T-helper 2 cell treated with Interferon-gamma antibody and Interleukin-4, amounts not matched to agents 100 ng/mL and 5 ng/mL, for 36 hours (primary cell): ENCODE results near the gene PIP5K1B. TPM values are rescaled to one million over a fixed set of nuclear protein-coding genes. Genes with fewer than 3 reads are reported as not detected.
"Not testable (repeated sequence)": the region's sequence is repeated elsewhere in the genome, so short reads cannot be mapped to it uniquely, and the experiment has no call there.

ENCODE experiments used
- intact Hi-C: fragments of 100-400 bp; cut with micrococcal nuclease; formaldehyde crosslinking; loops from one replicate; pipeline ENCODE4 v1.15.1; 2023
- total RNA-seq: library from RNA; stranded (reverse); gene quantifications from 2 replicates; pipeline ENCODE4 v1.2.3, GENCODE V29; 2022

PIP5K1B gene
- total RNA-seq, 1 donor from 2014 or later: 7.0 TPM

DNA sequence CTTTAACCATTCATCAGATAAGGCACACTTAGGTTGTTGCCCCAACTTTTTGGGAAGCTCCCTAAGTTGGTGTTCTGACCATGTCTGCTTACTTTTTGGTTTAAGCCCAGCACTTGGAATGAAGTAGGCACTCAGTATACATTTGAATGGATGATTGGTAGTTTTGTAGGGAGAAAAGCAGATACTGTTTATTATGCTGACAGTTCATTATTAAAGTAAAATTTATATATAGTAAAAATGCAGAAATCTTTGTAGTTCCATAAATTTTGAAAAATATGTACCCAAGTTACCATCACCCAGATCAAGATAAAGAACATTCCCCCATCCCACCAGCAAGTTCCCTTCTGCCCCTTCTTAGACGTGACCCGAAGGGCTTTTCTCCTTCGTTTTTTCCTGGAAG, 273.5 kb downstream of the PIP5K1B start:
- intact Hi-C loops: no loop called here

DNA sequence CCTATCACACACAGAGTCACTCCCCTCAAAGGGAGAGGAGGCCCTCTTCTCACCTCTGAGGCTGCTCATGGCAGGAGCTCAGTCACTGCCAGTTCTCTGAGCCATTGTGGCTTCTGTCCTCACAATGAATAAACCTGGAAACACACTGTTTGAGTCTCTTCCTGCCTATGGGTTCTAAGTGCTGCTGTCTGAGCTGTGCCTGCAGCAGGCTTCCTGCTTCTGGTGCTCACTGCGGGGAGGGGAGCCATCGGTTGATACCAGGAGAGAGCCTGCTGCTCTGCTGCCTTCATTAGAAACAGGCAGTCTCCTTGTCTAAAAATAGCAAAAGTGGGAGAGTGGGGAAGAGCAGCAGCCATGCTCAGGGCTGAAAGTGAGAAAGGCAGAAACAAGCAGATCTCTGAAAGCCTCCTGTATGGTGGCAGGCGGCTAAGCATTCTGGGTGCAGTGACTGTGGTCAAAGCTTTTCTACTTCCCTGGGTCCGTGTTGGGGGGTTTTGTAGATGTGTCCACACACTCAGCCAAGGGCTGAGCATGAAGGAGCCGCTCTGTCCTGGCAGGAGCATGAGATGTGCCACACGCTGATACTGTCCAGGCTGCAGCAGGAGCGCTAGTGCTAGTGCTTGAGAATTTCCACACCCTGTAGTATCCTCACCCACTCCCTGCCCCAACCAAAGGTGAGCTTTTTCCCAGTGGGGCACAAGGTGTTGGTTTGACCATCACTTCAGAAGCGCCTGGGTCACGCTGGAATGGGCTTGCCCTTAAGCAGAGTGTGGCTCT, 274.7 kb downstream of the PIP5K1B start:
- intact Hi-C loops: loop anchor here (2.0 to 5.0 kb wide), 2 partner anchors 19 to 272 kb away; partner anchors contain the start of gene PIP5K1B

DNA sequence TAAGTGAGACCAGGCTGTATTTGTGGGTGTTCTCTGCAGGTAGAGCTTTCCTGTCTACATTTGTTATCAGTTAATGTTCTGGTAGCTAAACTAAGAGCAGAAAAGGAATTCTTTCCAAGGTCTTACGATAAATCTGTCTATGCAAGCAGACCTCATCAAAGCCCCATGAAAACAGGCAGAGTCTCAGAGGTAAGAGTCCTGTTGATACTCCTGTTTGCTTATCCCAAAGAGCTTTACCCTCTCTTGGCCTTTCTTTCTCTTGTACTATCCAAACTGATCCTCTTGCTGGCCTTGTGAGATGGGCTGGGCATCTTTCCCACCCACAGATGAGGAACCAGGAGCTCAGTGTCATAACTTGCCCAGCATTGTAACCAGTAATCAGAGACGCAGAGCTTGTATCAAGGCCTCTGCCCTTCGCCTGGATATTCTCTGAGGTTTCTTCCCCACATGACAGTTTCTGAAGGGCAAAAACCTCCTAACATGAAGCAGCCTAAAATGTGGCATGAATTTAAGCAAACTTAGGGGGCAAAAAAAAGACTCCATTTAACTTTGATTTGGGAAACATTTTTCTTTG, 275.4 kb downstream of the PIP5K1B start:
- intact Hi-C loops: loop anchor here (2.0 to 5.0 kb wide), 2 partner anchors 18 to 273 kb away; partner anchors contain the start of gene PIP5K1B

DNA sequence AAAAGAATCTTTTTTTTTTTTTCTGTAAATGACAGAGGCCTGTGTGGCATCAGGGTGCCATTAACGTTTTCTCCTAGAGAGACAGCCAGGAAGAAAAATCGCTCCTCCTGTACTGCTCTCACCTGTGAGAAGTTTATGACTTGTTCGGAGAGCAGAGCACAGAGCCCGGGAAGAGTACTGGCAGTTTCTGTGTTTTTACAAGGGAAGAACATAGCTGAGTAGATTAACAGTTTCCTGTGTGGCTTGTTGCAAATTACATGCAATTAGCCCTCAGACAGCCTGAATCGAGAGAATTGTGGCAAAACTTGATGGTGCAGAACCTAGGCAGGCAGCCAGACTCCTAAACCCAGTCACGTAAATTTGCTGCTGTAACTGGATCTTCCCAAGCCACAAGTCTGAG, 276.7 kb downstream of the PIP5K1B start:
- intact Hi-C loops: loop anchor here (2.0 to 5.0 kb wide), 2 partner anchors 17 to 274 kb away; partner anchors contain the start of gene PIP5K1B

DNA sequence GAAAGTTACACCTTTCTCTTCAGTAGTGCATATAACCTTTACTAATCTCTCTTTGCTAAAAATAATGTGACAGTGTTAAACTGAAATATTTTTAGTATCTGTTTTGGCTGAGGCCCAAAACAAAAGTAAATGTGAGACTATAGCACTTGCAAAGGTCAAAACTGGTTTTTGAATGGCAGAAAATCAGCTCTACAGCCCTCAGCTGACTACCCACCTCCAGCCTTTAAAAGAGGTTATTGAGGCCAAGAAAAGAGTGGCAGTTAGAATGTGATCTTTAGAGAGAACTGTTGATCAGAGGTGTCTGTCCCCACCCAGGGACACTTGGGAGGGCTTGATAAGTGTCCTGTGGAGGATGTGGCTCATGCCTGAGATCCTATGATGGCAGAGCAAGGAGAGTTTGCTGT, 278.0 kb downstream of the PIP5K1B start:
- intact Hi-C loops: loop anchor here (5.0 kb wide), 1 partner anchor 276 kb away; the partner anchor contains the start of gene PIP5K1B

DNA sequence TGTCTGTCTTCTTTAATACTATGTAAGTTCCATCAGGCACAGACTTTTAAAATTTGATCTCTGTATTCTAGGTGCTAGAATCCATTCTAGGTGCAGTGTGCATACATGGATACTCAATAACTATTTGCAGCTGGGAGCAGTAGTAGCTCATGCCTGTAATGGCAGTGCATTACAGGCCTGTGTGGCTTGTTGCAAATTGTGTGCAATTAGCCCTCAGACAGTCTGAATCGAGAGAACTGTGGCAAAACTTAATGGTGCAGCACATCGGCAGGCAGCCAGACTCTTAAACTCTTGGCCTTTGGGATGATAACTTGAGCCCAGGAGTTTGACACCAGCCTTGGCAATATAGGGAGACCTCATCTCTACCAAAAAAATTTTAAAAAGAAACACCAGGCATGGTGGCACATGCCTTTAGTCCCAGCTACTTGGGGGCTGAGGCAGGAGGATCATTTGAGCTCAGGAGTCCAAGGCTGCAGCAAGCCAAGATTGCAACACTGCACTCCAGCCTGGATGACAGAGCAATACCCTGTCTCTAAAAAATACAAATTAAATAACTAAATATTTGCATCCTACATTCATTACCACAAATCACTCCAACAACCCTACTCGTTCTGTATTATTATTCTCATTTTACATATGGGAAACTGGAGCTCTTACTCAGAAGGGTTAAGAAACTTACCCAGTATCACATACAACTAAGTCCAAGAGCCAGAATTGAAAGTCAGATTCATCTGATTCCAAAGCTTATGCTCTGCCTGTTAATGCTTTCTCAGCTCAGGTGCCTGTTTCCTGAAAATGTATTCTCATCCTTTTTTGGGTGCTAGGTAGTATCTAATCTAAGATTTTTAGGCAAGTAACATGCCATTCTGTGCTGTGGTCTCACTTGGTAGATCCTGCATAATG, 278.7 kb downstream of the PIP5K1B start:
- intact Hi-C loops: loop anchor here (5.0 kb wide), 1 partner anchor 276 kb away; the partner anchor contains the start of gene PIP5K1B

DNA sequence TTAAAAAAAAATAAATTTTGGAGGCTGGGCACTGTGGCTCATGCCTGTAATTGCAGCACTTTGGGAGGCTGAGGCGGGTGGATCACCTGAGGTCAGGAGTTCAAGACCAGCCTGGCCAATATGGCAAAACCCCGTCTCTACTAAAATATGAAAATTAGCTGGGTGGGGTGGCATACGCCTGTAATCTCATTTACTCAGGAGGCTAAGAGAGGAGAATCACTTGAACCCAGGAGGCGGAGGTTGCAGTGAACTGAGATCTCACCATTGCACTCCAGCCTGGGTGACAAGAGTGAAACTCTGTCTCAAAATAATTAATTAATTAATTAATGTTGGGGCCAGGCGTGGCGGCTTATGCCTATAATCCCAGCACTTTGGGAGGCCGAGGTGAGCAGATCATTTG, 281.9 kb downstream of the PIP5K1B start:
- intact Hi-C loops: not testable (repeated sequence)

DNA sequence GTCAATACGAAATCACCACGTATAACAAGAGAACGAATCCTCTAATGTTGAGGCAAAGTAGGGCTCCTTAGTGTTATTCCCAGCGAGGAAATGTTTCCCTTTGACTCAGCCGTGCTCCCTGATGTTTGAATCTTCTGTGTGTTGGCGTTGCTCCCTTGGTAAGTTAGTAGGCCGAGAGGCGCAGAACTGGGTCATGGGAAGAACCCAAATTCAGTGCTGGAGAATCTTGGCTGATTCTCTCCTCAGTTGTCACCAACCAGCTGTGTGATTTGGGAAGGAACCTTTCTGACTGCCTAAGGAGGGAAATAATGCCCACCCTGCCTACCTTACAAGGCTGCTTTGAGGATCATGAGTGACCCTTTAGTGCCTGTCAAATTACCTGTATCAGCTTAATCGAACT, 286.4 kb downstream of the PIP5K1B start:
- intact Hi-C loops: no loop called here

DNA sequence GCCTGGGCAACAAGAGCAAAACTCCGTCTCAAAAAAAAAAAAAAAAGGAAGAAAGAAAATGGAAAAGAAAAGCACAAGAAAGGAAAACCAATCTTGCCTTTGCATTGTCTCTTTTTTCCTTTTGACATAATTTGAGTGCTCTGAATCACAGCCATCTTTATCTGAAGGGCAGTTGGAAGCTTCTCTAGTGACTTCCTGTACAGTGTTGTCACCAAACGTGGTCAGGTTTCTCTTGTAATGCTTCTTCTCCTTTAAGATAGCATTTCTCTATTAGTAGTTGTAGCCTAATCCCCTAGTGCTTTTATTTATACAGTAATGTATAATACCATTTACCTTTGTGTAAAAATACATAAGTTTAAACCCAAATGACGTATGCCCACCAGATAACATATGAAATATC, 290.7 kb downstream of the PIP5K1B start:
- intact Hi-C loops: loop anchor here (5.0 kb wide), 2 partner anchors 48 to 148 kb away; no protein-coding TSS in a partner anchor

DNA sequence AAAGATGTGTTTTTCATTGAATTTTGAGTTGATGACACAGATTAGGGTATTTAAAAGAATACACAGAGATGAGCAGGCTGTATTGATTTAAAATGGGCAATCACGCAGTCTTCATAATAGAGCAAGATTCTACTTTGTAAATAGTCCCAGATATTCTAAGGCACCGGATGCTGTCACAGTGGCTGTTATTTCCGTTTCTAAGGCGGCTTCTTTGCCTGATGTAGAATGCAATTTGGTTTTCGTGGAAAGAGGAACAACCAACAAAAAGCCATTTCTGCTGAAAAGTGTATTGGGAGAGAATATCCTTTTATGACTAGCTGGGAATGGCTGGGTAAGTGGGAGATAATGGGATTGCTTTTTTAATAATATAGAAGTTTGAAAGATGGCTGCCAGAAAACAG, 291.4 kb downstream of the PIP5K1B start:
- intact Hi-C loops: loop anchor here (5.0 kb wide), 2 partner anchors 49 to 149 kb away; no protein-coding TSS in a partner anchor

DNA sequence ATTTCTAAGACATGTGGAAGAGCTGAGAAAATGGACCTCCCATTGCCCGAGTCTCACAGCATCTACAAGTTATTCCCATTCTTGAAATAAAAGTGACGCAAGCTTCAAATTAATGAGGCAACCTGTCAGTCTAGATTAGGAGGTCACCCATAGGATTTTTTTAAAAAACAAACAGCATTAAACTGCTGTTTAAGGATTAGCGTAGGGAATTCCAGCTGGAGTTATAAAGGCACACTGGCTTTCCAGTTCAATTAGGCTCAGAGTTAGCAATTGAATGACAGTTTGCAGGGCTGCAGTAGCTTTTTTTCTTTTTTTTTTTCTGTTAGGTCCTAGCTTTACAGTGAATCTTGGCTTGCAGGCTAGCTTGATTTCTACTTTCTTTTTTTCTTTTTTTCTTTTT, 292.6 kb downstream of the PIP5K1B start:
- intact Hi-C loops: loop anchor here (2.0 to 5.0 kb wide), 3 partner anchors 17 to 150 kb away; no protein-coding TSS in a partner anchor

DNA sequence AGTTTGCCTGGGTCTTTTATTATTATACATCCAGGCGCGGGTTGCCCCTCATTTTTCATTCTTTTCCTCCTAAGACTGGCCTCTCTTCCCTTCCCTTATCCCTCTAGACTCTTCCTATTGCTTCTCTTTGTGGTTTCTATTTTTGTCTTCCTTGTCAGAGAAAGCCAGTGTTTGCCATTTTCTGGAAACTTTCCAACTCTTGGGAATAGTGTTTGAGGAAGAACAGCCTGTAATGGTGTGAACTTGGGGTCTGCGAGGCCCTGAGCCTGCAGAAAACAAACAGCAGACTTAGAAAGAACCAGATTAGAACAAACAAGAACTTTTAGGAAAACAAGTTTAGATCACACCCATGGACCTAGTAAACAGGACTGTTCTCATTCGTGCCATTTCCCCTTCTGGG, 293.3 kb downstream of the PIP5K1B start:
- intact Hi-C loops: loop anchor here (2.0 to 5.0 kb wide), 3 partner anchors 18 to 151 kb away; no protein-coding TSS in a partner anchor

DNA sequence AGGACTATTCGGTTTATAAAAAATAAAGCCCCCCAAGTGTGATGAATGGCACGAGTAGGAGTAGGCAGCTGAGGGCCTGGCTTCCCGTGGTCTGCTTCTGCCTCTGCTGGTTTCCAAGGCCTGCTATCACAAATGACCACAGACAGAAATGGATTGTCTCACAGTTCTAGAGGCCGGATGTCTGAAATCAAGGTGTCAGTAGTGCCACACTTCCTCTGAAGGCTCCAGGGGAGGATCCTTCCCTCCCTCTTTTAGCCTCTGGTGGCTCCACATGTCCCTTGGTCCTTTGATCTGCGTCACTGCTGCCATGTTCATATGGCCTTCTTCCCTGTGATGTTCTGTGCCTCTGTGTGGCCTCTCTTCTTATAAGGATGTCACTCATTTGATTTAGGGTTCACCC, 293.8 kb downstream of the PIP5K1B start:
- intact Hi-C loops: loop anchor here (1.0 to 5.0 kb wide), 7 partner anchors 18 to 415 kb away; partner anchors contain the start of gene PIP5K1B

DNA sequence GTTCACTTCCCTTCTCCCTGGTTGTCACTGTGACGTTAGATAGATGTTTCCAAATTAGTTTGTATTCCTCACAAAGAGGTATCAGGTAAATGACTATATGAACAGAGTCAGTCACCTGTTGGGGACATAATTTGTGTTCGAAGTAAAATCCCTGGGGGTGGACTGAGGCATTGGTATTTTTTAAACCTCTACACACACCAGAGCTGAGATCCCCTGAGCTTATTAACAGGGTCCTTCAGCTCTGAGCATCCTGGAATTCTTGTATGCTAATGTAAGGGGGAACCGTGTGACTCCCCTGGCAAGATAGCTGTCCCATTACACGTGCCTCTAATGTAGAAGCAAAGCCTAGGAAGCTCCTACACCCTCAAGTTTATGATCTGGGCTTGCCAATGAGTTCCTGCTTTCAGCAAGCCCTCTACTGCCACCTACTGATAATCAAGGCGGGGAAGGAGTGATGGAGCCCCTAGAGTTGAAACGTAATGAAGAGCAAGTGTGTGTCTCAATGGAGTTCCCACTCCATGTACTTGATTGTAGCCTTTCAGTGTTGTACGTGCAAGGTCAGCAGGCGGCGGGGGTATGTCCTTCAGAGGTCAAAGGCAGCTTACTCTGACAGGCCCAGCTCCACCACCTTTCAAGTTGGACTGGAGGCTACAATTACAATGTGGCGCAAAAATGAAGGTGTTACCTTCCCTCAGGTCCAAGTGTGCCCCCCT, 294.5 kb downstream of the PIP5K1B start:
- intact Hi-C loops: loop anchor here (1.0 to 5.0 kb wide), 7 partner anchors 19 to 415 kb away; partner anchors contain the start of gene PIP5K1B

DNA sequence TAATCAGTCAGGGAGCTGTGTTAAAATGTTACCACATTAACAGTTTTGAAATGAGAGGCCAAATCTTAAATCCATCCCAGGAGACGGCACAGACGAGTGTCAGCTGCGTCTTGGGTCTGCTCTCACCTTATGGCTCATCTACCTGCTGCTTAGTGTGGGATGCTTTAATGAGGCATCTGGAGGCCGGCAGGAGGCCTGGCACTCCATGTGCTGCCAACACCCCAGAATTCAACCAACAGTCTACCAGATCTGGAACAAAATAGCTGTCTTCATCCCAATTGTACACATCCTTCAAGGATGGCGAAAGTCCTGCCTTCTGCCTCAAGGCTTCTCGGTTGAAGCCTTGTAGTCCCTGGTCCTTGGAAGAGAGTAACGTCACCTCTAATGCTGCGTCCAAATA, 296.9 kb downstream of the PIP5K1B start:
- intact Hi-C loops: no loop called here

DNA sequence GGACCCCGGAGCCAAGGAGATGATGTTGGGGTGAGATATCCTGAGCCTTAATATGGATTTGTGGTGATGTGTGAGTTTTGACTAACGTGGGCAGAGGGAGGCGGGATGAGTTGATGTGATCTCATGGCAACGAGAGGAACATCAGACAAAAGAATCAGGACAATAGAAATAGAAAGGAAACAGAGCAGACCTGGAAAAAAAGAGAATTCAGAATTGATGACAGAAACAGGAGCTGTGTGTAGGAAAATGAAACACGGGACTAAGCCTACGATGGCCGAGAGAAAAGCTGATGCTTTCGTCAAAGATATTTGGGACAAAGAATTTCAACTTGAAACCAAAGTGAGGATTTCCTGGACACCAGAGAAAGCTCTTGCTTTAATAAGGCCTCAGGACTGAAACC, 298.0 kb downstream of the PIP5K1B start:
- intact Hi-C loops: no loop called here

DNA sequence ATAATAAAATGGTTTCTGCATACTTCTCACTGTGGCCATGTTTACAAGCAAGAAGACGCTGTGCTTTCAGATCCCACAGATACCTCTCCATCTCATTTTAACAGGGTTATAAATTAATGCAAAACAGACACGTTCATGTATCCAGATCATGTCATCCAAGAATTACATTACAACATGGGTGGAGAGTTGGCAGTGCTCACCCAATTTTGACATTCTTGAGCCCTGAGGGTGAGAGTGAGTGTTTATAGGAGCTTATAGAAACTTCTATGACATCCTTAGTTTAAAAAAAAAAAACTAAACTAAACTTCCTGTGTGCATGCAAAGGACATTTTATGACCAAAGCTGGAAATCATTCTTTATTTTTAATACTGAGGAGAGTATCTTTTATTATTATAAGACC, 299.8 kb downstream of the PIP5K1B start:
- intact Hi-C loops: no loop called here

DNA sequence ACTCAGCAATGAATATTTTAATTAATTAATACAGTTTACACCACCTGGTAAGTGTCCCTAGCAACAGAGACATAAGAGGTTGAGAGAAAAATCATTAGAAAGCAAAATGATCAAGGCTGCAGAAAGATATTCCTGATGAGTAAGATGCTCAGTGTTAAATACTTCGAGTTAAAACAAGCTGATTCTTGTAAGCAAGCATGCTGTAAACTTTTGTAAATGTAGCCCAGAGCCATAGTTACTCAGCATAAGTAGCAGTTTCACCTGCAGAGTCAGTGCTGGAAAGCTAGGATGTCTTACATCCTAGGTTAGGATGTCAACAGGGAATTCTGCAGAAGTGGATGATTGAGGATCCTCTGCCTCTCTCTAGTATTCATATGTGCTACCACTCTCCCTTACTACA, 304.7 kb downstream of the PIP5K1B start:
- intact Hi-C loops: no loop called here

DNA sequence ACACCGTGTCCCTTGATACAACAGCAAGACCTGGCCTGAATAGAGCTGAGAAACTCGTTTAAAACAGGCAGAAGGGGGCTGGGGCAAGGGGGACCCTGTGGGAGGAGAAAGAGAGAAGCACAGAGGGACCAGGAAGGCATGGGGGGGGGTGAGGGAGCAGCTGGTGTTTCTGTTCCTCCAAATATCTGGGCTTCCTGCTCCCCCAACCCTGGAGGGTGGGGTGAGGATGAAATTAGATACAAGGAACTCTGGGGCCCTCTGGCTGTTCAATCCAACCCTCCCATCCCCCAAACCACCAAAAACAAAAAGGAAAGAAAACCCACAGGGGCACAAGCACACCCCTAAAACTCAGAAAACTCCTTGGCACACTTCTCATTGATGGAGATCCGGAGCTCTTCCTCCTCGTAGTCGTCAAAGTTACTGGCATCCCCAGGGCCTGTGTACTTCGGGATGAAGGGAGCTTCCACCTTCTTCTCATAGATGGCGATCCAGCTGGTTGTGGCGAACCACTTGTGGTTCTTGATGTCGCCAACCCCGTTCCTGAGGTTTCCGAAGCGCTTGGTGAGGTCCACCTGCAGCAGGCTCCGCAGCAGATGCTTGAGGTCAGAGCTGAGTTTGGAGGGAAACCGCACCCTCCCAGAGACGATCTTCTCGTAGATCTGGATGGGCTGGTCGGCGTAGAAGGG, 307.8 kb downstream of the PIP5K1B start:
- intact Hi-C loops: no loop called here

DNA sequence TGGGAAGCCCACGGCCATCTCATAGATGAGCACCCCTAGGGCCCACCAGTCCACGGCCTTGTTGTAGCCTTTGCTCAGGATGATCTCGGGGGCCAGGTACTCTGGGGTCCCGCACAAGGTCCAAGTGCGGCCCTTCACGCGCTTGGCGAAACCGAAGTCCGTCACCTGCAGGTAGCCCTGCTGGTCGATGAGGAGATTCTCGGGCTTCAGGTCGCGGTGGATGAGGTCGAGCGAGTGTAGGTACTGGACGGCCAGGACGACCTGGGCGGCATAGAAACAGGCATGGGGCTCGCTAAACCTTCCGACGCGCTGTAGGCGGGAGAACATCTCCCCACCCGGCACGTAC, 308.3 kb downstream of the PIP5K1B start:
- intact Hi-C loops: no loop called here
